GM12864 (cell line): ENCODE measurements around the gene ERCC1.

Experiments used
- DNase-seq: peaks from one replicate; pipeline ENCODE4 v3.0.0-alpha.2; 2011; ENCODE audit warnings: low read depth
- H3K4me3 ChIP-seq: 2 replicates; pipeline ENCODE4 v1.5.1; 2011; ENCODE audit warnings: mild to moderate bottlenecking, low read depth, low read length, control low read depth
- TF ChIP-seq, protein P1 (sequence below): IDR thresholded peaks from 2 replicates; pipeline ENCODE4 v1.5.1; 2011; ENCODE audit warnings: low read depth, mild to moderate bottlenecking, moderate library complexity, low read length, control low read depth, inconsistent platforms; ENCODE audit errors: missing control alignments

The ERCC1 gene

DNA sequence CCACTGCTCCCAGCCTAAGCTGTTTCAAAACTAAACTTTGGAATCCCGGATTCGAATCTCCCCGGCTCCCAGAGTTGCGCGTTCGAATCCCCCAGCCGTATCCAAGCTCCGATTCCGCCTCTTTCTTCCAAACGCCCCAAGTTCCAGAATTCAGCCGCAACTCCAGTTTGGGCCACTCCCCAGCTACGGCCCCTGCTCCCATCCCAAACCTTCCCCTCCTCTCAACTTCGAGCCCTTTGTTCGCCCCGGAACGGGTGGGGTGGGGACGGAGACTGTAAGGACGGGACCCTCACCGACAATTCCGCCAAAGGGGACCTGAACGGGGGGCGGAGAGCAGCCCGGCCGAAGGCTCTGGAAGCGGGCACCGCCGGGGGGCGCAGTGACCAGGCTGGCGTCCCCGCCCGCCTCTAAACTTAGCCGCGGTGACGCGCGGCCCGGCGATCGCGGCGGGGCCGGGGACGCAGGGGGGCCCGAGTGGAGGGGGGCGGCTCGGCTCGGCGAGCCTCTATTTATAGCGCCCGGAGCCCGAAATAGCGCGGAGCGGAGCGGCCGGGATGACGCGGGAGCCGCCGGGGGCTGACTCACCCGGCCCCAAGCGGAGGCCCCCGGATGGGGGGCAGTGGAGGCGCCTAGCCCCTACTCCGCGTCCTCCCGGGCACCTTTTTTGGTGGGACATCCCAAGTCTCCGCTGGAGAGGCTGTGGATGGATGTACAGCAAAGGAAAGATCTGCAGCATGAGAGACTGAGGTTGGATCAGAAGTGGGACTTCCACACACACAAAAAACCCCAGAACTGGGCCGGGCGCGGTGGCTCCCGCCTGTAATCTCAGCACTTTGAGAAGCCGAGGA lies 4.9 kb upstream of the ERCC1 start:
- H3K4me3 ChIP-seq: peak overlapping the region; percentile 47
- DNase-seq: no peak
- TF ChIP-seq, protein P1, sequence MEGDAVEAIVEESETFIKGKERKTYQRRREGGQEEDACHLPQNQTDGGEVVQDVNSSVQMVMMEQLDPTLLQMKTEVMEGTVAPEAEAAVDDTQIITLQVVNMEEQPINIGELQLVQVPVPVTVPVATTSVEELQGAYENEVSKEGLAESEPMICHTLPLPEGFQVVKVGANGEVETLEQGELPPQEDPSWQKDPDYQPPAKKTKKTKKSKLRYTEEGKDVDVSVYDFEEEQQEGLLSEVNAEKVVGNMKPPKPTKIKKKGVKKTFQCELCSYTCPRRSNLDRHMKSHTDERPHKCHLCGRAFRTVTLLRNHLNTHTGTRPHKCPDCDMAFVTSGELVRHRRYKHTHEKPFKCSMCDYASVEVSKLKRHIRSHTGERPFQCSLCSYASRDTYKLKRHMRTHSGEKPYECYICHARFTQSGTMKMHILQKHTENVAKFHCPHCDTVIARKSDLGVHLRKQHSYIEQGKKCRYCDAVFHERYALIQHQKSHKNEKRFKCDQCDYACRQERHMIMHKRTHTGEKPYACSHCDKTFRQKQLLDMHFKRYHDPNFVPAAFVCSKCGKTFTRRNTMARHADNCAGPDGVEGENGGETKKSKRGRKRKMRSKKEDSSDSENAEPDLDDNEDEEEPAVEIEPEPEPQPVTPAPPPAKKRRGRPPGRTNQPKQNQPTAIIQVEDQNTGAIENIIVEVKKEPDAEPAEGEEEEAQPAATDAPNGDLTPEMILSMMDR: peak; percentile 31

DNA sequence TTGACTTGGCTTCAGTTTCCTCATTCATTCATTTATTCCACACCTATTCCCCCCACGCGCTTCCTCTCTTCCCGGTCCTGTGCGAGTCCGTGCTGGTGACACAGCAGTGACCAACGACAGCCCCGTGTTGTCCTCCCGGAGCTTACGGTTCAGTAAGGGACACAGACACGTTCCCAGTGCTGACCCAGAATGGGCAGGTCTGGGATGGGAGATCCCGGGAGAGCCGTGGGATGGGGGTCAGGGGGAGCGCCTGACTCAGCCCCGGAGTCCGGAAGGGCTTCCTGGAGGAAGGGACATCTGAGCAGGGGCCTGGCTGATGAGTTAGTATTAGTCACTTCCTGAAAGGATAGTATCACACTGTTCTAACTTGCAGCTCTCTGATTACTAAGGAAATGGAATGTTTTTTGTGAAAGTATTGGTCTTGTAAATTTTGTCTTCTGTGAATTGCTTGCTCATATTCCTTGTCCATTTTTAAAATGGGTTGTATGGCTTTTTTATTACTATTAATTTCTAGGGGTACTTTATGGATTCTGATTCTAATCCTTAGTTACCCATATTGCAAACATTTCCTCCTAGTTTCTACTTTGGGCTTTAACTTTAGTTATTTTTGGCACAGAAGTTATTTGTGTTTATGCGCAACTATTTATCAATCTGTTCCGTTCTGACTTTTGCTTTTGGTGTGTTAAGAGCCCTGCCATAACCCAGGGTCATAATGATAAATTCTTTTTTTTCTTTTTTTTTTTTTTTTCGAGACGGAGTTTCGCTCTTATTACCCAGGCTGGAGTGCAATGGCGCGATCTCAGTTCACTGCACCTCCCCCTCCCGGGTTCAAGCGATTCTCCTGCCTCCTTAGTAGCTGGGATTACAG lies 708 bp upstream of the ERCC1 start:
- peak overlapping the region; percentile 61 for H3K4me3 ChIP-seq
- no peak for DNase-seq
- TF ChIP-seq, protein P1: no peak

DNA sequence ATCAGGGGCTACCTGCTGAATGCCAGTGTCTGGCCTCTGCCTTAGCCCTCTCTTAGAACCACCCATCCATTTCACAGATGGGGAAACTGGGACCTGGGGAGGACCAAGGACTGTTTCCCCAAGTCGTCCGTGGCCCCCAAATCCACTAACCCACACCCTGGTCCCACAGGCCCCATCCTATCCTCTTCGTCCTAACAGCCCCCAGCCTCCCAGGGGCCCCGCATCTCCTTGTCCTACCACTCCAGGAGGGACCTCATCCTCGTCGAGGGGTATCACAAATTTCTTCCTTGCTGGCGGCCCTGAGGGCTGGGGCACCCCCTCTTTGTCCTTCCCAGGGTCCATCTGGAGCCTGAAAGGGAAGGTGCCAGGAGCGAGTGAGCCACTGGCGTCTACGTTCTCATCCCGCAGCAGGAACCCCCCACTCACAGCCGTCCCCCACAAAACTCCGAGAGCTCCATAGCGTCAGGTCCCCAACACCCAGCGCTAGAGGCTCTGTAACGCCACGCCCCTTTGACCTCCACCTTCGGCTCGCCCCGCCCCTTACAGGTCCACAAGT lies 606 bp downstream of the ERCC1 start:
- no peak for DNase-seq
- H3K4me3 ChIP-seq: peak overlapping the region; percentile 61
- TF ChIP-seq, protein P1: peak; percentile 2

DNA sequence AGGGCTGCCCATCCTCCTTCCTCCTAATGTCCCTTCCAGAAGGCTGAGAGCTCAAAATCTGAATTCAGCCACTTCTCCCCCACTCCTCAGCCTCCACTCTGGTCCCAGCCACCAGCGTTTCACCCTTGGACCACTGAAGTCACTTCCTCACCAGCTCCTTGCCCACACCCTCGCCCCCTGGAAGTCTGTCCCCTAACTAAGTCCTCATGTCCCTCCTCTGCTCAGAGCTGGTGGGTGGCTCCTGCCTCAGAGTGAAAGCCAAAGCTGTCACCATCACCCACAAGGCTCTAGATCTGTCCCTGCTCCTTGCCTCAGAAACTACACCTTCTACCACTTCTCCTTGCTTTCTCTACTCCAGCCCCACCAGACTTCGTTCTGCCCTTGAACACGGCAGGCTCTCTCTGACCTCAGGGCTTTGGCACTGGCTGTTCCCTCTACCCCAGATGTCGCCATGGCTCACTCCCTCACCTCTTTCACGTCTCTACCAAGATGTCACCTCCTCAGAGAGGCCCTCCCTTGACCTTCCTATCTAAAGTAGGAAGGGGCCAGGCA lies 1.7 kb downstream of the ERCC1 start:
- no peak overlapping the region for H3K4me3 ChIP-seq
- no peak for DNase-seq
- TF ChIP-seq, protein P1: no peak

DNA sequence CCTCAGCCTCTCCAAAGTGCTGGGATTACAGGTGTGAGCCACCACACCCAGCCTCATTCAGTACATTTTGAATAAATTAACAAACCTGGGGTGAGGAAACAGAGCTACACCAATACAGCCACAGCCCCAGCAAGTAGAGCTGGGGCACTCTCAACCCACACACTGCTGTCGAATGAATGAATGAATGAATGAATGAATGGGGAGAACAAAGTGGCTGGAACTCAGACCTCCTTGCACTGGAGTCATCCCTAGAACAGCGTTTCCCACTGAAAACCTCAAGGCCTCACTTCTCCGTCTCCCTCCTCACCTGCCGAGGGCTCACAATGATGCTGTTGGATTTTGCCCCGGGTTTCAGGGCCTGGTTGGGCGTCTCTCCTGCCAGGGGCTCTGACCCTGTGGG lies 2.8 kb downstream of the ERCC1 start:
- H3K4me3 ChIP-seq: no peak overlapping the region
- no peak for DNase-seq
- TF ChIP-seq, protein P1: no peak

DNA sequence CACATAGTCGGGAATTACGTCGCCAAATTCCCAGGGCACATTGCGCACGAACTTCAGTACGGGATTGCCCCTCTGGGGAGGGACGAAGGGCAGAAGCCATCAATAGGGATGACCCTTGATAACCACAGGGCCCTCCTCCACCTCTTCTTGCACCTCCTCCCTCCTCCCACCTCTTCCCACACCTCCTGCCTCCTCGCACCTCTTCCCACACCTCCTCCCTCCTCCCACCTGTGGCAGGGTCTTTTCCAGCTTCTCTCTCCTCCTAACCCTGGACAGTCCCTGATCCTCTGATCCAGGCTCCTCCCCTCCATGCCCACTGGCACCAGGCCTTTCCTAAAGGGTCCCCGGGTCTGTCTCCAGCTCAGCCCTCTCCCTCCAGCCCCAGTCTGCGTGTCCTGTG lies 3.4 kb downstream of the ERCC1 start:
- no peak overlapping the region for H3K4me3 ChIP-seq
- no peak for DNase-seq
- TF ChIP-seq, protein P1: no peak
